Muscle layer of duodenum (tissue), 2 donors: Measurements from ENCODE around the gene NECAP2.

Source experiments
- H3K27ac ChIP-seq: one replicate; pipeline ENCODE4 v1.7.0; 2013; ENCODE audit warnings: mild to moderate bottlenecking, low read length
- H3K27me3 ChIP-seq: one replicate; pipeline ENCODE4 v1.7.0; 2013; ENCODE audit warnings: low read depth, mild to moderate bottlenecking, control low read depth, low read length
- H3K36me3 ChIP-seq, 2 donors: one replicate each; pipeline ENCODE4 v1.7.0; 2013; ENCODE audit warnings: low read length in 2 of 2, control low read depth in 1 of 2, mild to moderate bottlenecking in 1 of 2; ENCODE audit not compliant: insufficient read depth in 2 of 2, control insufficient read depth in 1 of 2
- H3K4me1 ChIP-seq, 2 donors: one replicate each; pipeline ENCODE4 v1.7.0; 2013; ENCODE audit warnings: low read length in 2 of 2, mild to moderate bottlenecking in 2 of 2, control low read depth in 1 of 2, moderate library complexity in 1 of 2; ENCODE audit not compliant: insufficient read depth in 2 of 2, control insufficient read depth in 1 of 2
- H3K4me3 ChIP-seq, 2 donors: one replicate each; pipeline ENCODE4 v1.7.0; 2013; ENCODE audit warnings: low read length in 2 of 2, low read depth in 1 of 2, mild to moderate bottlenecking in 1 of 2
- H3K9me3 ChIP-seq, 2 donors: one replicate each; pipeline ENCODE4 v1.7.0; 2013; ENCODE audit warnings: low read length in 2 of 2, control low read depth in 1 of 2, mild to moderate bottlenecking in 1 of 2; ENCODE audit not compliant: control insufficient read depth in 1 of 2
- donor health status: healthy.

The NECAP2 gene, protein sequence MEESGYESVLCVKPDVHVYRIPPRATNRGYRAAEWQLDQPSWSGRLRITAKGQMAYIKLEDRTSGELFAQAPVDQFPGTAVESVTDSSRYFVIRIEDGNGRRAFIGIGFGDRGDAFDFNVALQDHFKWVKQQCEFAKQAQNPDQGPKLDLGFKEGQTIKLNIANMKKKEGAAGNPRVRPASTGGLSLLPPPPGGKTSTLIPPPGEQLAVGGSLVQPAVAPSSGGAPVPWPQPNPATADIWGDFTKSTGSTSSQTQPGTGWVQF

DNA sequence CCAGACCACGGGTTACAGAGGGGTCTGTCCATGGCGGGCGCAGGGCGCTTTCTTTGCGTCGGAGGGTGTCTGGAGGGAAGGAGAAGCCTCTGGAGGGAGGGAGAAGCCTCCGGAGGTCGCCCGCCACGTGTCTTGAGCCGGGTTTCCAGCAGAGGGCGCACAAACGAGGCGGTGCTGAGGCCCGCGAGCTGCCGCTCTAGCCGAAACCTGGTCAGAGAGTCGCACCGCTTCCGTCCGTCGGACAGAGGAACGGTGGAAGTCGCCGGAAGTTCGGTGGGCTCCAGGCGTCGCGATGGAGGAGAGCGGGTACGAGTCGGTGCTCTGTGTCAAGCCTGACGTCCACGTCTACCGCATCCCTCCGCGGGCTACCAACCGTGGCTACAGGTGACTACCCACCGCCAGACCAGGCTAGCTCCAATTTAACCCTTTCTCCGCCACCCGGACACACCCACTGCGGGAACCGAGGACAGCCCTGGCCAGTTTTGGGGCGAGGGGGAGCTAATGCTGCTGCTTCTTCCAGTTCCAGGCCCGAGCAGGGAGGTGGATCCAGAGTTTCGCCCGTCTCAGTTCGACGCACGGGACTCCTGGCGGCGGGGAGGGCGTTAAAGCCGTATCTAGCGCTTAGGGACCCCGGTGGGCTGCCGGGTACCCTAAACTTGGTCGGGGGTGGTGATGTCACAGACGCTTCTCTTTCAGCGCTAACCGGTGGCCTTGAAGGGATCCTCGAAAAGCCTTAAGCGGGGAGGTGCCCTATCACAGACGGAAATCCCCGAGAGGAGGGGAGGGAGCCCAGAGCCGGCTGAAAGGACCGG is at the start of gene NECAP2:
TSS of gene NECAP2 (plus strand) at position 255 of the 812 bp plus-strand sequence. CDS start at position 293, 38 bp downstream.
- H3K4me1 ChIP-seq, result peaks cover 6 to 32% of the 10 kb centered on the region in 2 donors
- peaks cover 6 to 15% of the 10 kb centered on the region in 2 donors for H3K36me3 ChIP-seq
- no peaks in the 10 kb centered on the region for H3K9me3 ChIP-seq
- H3K4me3 ChIP-seq, result peak within 1 kb of the TSS; percentile 94 to 99
- H3K27me3 ChIP-seq, result no peaks in the 10 kb centered on the region
- H3K27ac ChIP-seq, result peak within 1 kb of the TSS; percentile 86

DNA sequence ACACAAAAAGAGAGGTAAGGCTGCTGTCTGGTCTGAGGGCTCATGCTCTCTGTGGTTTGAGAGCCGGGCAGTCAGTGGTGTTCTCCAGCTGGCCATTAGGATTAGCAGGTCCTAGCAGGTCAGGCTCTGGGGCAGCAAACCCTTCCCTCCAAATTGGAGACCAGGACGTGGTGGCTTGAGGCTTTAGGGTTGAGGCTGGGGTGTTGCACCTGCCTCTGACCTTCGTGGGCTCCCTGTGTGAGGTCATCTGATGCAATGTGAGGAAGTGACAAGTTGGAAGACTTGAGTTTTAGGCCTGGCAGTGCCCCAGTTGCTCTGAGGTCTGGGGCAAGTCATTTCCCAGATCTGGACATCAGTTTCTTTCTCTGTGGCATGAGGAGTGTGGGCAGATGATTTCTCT is 49.1 kb upstream of the NECAP2 start:
- H3K27me3 ChIP-seq, result no peaks in the 10 kb centered on the region
- H3K36me3 ChIP-seq, result peaks cover 17 to 25% of the 10 kb centered on the region in 2 donors
- H3K4me3 ChIP-seq, result no peak overlapping the region
- no peaks in the 10 kb centered on the region for H3K9me3 ChIP-seq
- peak overlapping the region; percentile 6 for H3K27ac ChIP-seq
- H3K4me1 ChIP-seq, result peaks cover 8 to 52% of the 10 kb centered on the region in 2 donors

DNA sequence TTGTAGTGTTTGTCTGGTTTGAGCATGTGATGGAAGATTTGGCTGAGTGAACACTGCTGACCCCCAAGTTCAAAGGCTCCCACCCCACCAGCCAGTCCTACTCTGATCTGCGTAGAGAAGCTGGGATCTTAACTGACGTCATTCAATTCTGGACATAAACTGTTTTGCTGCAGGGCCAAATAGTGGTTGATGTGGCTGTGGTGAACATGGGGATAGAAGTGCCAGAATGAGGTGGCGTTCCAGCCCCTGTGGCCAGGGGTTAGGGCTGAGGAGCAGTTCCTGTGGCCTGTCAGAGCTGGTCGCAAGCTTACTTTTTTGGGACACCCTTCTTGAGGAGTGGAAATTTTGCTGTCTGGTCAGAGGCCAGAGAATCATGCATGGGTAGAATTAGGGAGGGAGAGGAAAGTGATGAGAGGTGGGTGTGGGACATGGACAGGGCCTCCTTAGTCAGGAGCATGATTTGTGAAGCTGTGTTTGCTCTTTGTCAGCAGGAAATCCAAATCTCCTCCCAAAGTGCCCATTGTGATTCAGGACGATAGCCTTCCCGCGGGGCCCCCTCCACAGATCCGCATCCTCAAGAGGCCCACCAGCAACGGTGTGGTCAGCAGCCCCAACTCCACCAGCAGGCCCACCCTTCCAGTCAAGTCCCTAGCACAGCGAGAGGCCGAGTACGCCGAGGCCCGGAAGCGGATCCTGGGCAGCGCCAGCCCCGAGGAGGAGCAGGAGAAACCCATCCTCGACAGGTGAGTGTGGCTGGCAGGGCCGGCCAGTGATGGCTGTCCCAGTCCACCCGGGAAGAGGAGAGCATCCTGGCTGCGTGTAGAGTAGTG is 47.6 kb upstream of the NECAP2 start:
- Histone ChIP-seq H3K4me3 (no peak overlapping the region), H3K36me3 (peaks cover 25 to 34% of the 10 kb centered on the region in 2 donors), H3K9me3 (no peaks in the 10 kb centered on the region), H3K27me3 (no peaks in the 10 kb centered on the region), H3K27ac (no peak overlapping the region), H3K4me1 (peaks cover 0 to 36% of the 10 kb centered on the region in 2 donors)

DNA sequence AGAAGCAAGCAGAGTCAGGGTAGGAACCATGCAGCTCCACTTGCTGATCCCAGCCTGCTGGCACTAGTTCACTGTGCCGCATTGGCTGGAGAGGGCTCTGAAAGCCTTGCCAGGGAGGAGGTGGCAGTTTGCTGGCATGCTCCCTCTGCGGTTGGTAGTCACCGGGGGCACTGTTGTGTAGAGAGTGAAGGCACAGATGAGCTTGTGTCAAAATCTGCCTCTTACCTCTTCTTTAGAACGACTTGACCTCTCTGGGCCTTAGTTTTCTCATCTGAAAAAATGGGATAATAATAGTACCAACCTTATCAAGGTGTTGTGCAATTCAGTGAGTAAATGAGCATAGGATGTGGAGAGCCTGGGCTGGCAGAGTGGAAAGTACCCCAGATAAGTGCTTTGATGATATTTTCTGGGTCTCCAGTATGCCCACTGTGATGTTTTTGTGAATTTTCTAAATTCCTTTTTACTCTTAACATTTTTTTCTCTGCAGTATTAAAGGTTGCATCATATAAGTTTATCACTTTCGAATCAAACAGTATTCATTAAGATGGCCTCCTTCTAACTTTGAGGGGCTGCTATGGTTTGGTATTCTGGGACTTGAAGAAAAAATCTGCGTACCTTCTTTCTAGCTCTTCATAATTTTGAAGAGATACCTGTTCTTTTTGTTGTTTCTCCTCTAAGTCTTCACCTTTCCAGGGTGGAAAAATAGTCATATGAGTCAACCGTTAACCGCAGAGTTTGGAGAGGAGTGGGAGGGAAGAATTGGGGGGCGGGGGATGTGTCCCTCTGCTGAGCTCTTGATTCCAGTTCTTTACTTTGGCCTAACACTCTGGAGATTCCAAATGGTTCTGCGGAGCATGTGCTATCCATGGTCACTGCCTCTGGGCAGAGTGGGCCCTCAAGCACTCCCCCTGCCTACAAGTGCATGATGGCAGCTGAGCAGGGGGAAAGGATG is 46.7 kb upstream of the NECAP2 start:
- Histone ChIP-seq H3K36me3 (peaks cover 25 to 43% of the 10 kb centered on the region in 2 donors), H3K4me1 (peaks cover 0 to 33% of the 10 kb centered on the region in 2 donors), H3K9me3 (no peaks in the 10 kb centered on the region), H3K27me3 (no peaks in the 10 kb centered on the region), H3K27ac (no peak overlapping the region), H3K4me3 (no peak overlapping the region)

DNA sequence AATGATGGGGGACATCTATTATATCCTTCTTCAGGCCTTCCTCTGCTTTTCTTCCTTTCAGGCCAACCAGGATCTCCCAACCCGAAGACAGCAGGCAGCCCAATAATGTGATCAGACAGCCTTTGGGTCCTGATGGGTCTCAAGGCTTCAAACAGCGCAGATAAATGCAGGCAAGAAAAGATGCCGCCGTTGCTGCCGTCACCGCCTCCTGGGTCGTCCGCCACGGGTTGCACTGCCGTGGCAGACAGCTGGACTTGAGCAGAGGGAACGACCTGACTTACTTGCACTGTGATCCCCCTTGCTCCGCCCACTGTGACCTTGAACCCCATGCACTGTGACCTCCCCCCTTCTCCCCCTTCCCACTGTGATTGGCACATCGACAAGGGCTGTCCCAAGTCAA is 45.5 kb upstream of the NECAP2 start:
- peaks cover 0 to 32% of the 10 kb centered on the region in 2 donors for H3K4me1 ChIP-seq
- H3K9me3 ChIP-seq, result no peaks in the 10 kb centered on the region
- no peak overlapping the region for H3K27ac ChIP-seq
- H3K27me3 ChIP-seq, result no peaks in the 10 kb centered on the region
- H3K4me3 ChIP-seq, result no peak overlapping the region
- peaks cover 25 to 50% of the 10 kb centered on the region in 2 donors for H3K36me3 ChIP-seq

DNA sequence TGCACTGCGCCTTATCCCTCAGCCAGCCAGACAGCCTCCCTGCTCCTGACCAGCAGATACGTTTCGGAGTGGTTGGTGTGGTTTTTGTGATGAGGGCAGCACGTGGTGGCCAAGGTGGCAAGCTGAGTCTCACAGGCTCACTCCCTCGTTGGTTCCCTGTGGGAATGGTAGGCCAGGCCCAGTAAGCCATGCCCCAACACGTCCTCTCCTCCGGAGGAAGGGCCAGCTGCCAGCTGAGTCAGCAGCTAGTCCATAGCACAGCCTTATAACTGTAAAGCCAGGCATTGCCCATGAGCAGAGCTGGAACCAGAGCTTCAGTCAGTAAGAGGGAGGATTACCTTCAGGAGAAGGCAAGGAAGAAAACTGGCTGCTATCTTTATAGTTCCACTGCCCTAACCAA is 43.9 kb upstream of the NECAP2 start:
- no peak overlapping the region for H3K4me3 ChIP-seq
- H3K9me3 ChIP-seq, result no peaks in the 10 kb centered on the region
- H3K27me3 ChIP-seq, result no peaks in the 10 kb centered on the region
- H3K27ac ChIP-seq, result no peak overlapping the region
- peaks cover 0 to 20% of the 10 kb centered on the region in 2 donors for H3K4me1 ChIP-seq
- peaks cover 25 to 50% of the 10 kb centered on the region in 2 donors for H3K36me3 ChIP-seq

DNA sequence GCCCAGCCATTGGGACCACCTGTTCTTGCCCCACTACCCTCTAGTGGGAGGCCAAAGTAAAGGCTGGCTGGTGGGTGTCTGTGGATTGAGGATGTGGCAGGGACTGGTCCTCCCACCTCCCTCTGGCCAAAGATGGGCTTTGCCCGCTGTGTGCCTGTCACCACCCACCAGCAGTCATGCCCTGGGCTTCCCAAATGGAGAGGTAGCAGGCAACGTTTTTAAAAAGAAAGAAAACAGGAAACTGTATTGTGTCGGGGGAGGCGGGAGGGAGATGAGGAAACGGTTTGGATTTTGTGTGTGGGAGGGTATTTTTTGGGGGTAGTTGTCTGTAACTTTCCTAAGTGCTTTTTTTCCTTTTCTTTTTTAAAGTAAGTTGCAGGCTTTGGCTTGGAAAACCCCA is 43.4 kb upstream of the NECAP2 start:
- Histone ChIP-seq H3K4me1 (peaks cover 0 to 15% of the 10 kb centered on the region in 2 donors), H3K36me3 (peaks cover 25 to 50% of the 10 kb centered on the region in 2 donors), H3K9me3 (no peaks in the 10 kb centered on the region), H3K4me3 (no peak overlapping the region), H3K27me3 (no peaks in the 10 kb centered on the region), H3K27ac (no peak overlapping the region)

DNA sequence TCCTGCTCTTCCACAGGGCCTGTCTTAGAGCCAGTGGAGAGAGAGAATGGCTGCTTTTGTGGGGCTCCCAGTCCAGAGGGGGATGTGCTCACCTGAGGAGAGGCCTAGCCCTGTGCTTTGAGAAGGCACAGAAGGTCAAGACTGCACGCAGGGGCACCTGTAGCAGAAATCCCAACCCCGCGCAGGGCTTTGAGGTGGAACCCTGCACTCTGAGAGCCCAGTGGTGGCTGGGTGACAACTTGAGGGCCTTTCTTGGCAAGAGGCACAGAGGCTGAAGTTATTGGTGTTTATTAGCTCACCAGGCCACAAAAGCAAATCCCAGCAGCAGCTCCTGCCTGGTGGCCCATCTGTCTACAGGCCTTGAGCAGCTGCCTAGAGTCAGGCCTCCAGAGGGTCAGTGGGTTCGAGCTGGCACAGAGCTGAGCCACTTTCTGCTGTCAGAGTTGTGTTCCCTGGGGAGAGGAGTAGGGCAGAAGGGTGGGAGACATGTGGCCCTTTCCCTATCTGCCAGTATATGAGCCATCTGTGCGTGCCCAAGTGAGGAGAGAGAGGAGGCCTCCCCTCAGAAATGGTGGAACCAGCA is 42.1 kb upstream of the NECAP2 start:
- no peak overlapping the region for H3K4me3 ChIP-seq
- no peaks in the 10 kb centered on the region for H3K27me3 ChIP-seq
- H3K27ac ChIP-seq, result no peak overlapping the region
- H3K4me1 ChIP-seq, result peaks cover 0 to 1% of the 10 kb centered on the region in 2 donors
- peaks cover 25 to 46% of the 10 kb centered on the region in 2 donors for H3K36me3 ChIP-seq
- no peaks in the 10 kb centered on the region for H3K9me3 ChIP-seq

DNA sequence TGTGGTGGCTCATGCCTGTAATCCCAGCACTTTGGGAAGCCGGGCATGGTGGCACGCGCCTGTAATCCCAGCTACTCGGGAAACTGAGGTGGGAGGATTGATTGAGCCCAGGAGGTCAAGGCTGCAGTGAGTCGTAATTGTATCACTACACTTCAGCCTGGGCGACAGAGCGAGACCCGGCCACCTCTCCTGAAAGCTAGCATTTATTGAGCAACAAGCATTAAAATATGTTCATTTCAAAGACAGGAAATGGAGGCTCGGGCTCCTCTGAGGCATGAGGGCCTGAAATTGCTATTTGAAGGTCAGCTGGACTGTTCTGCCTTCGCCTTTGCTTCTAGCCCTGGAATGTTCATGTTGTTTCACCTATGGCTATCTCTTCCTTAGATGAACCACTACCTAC is 37.8 kb upstream of the NECAP2 start:
- Histone ChIP-seq H3K36me3 (peaks cover 0 to 18% of the 10 kb centered on the region in 2 donors), H3K27me3 (no peaks in the 10 kb centered on the region), H3K4me3 (no peak overlapping the region), H3K9me3 (no peaks in the 10 kb centered on the region), H3K4me1 (no peaks in the 10 kb centered on the region), H3K27ac (no peak overlapping the region)

DNA sequence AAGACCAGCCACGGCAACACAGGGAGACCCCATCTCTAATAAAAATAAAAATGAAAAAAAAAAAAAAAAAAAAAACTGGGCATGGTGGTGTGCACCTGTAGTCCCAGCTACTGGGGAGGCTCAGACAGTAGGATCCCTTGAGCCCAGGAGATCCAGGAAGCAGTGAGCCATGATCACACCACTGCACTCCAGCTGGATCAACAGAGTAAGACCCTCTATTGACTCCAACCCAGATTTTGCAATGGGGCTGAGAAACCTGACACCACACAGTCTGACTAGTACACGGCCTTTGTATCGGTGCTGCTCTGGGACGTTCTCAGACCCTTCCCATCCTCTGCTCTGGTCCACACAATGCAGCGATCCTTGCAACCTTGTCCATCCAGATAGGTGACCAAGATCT is 35.1 kb upstream of the NECAP2 start:
- H3K27me3 ChIP-seq, result no peaks in the 10 kb centered on the region
- H3K27ac ChIP-seq, result no peak overlapping the region
- H3K4me3 ChIP-seq, result no peak overlapping the region
- H3K4me1 ChIP-seq, result no peaks in the 10 kb centered on the region
- no peaks in the 10 kb centered on the region for H3K9me3 ChIP-seq
- no peaks in the 10 kb centered on the region for H3K36me3 ChIP-seq
